ENCODE measurements around the gene KSR1. TPM values are rescaled to one million over a fixed set of nuclear protein-coding genes. Genes with fewer than 3 reads are reported as not detected.
A peak's percentile ranks its signal among the peaks of the same experiment; 100 is the strongest.

Gene KSR1
- total RNA-seq, 1 experiment from 2014 or later: 19.1 TPM

GRCh38 chr17:27573971-27574525 lies 117.8 kb downstream of the KSR1 start:
- no TSS peak for BruUV-seq (replicated peaks)
- Histone ChIP-seq H4K20me1 (ENCODE audit: insufficient read depth) (no peaks in the 10 kb centered on the region), H3K4me2 (peak overlapping the region; percentile 3; the same call in 1 of the 2 replicates), H3K4me3 (no peak overlapping the region), H3K36me3 (ENCODE audit: low read depth) (no peaks in the 10 kb centered on the region), H3K27ac (no peak overlapping the region), H3F3A (ENCODE audit: insufficient read depth, low read depth) (peaks cover 10% of the 10 kb centered on the region; the same call in 1 of the 2 replicates), H3K4me1 (replicated peaks; ENCODE audit: insufficient read depth) (peaks cover 38% of the 10 kb centered on the region), H2AFZ (no peak overlapping the region), H3K27me3 (ENCODE audit: insufficient read depth, low read depth) (no peaks in the 10 kb centered on the region), H3K9me3 (ENCODE audit: insufficient read depth, low read depth) (no peaks in the 10 kb centered on the region), H3K79me2 (ENCODE audit: low read depth) (no peaks in the 10 kb centered on the region), H3K9me2 (ENCODE audit: insufficient read depth) (no peaks in the 10 kb centered on the region)
- no peak for TF ChIP-seq EZH2 (IDR thresholded peaks at IDR 0.05; ENCODE audit: low read depth)
- TF ChIP-seq CTCF (conservative IDR thresholded peaks at IDR 0.05): no peak
- no peak for DNase-seq
- CTCF ChIA-PET: no interaction called here
- intact Hi-C loops (cut with micrococcal nuclease; ENCODE audit: unreplicated experiment): no loop called here
- POLR2A ChIA-PET (ENCODE audit: unreplicated experiment): no interaction called here

GRCh38 chr17:27575096-27575911 lies 119.1 kb downstream of the KSR1 start:
- no peaks in the 10 kb centered on the region for H4K20me1 ChIP-seq (ENCODE audit: insufficient read depth)
- no peaks in the 10 kb centered on the region for H3K9me2 ChIP-seq (ENCODE audit: insufficient read depth)
- peaks cover 38% of the 10 kb centered on the region for H3K4me1 ChIP-seq (replicated peaks; ENCODE audit: insufficient read depth)
- ChIA-PET CTCF (no interaction called here), POLR2A (ENCODE audit: unreplicated experiment) (no interaction called here)
- intact Hi-C loops (cut with micrococcal nuclease; ENCODE audit: unreplicated experiment): loop anchor here (5.0 kb wide), 2 partner anchors 83 to 118 kb away; partner anchors contain the start of gene KSR1
- no peak for TF ChIP-seq EZH2 (IDR thresholded peaks at IDR 0.05; ENCODE audit: low read depth)
- TF ChIP-seq CTCF (conservative IDR thresholded peaks at IDR 0.05): no peak
- H3K27me3 ChIP-seq (ENCODE audit: insufficient read depth, low read depth): no peaks in the 10 kb centered on the region
- H3K79me2 ChIP-seq (ENCODE audit: low read depth): no peaks in the 10 kb centered on the region
- BruUV-seq (replicated peaks): no TSS peak
- no peak overlapping the region for H2AFZ ChIP-seq
- no peaks in the 10 kb centered on the region for H3K9me3 ChIP-seq (ENCODE audit: insufficient read depth, low read depth)
- no peak for DNase-seq
- no peak overlapping the region for H3K4me2 ChIP-seq
- H3K27ac ChIP-seq: peak overlapping the region; percentile 73; the same call in 1 of the 2 replicates
- H3K4me3 ChIP-seq: no peak overlapping the region
- peaks cover 13% of the 10 kb centered on the region; the same call in 1 of the 2 replicates for H3F3A ChIP-seq (ENCODE audit: insufficient read depth, low read depth)
- no peaks in the 10 kb centered on the region for H3K36me3 ChIP-seq (ENCODE audit: low read depth)

- H3K4me3 ChIP-seq: no peak overlapping the region
- no TSS peak for BruUV-seq (replicated peaks)
- no peaks in the 10 kb centered on the region for H3K79me2 ChIP-seq (ENCODE audit: low read depth)
- H3K36me3 ChIP-seq (ENCODE audit: low read depth): no peaks in the 10 kb centered on the region
- ChIA-PET CTCF (no interaction called here), POLR2A (ENCODE audit: unreplicated experiment) (no interaction called here)
- peak overlapping the region; percentile 73 for H3K27ac ChIP-seq
- intact Hi-C loops (cut with micrococcal nuclease; ENCODE audit: unreplicated experiment): loop anchor here (5.0 kb wide), 2 partner anchors 84 to 119 kb away; partner anchors contain the start of gene KSR1
- H3K27me3 ChIP-seq (ENCODE audit: insufficient read depth, low read depth): no peaks in the 10 kb centered on the region
- no peak overlapping the region; the same call in 1 of the 2 replicates for H3K4me2 ChIP-seq
- H3K9me3 ChIP-seq (ENCODE audit: insufficient read depth, low read depth): no peaks in the 10 kb centered on the region
- H4K20me1 ChIP-seq (ENCODE audit: insufficient read depth): no peaks in the 10 kb centered on the region
- peaks cover 13% of the 10 kb centered on the region; the same call in 1 of the 2 replicates for H3F3A ChIP-seq (ENCODE audit: insufficient read depth, low read depth)
- H3K9me2 ChIP-seq (ENCODE audit: insufficient read depth): no peaks in the 10 kb centered on the region
- no peak for TF ChIP-seq CTCF (conservative IDR thresholded peaks at IDR 0.05)
- TF ChIP-seq EZH2 (IDR thresholded peaks at IDR 0.05; ENCODE audit: low read depth): no peak
- H2AFZ ChIP-seq: no peak overlapping the region
- DNase-seq: no peak
- H3K4me1 ChIP-seq (replicated peaks; ENCODE audit: insufficient read depth): peaks cover 40% of the 10 kb centered on the region
Measured at GRCh38 chr17:27575912-27576252, 119.6 kb downstream of the KSR1 start.
